C4-2B (cell line): Measurements from ENCODE around the gene CDK2AP2.

Experiments used
- H3K27ac ChIP-seq: fragments of 450-650 bp; 2 replicates; pipeline ENCODE4 v1.5.1; 2017
- ZFX ChIP-seq: fragments of 450-650 bp; IDR thresholded peaks from 2 replicates; pipeline ENCODE4 v1.6.1; 2017
- TF ChIP-seq, protein P1 (sequence below): fragments of 450-650 bp; conservative IDR thresholded peaks from 2 replicates; pipeline ENCODE4 v1.5.1; 2017; ENCODE audit warnings: mild to moderate bottlenecking

CDK2AP2 gene

DNA sequence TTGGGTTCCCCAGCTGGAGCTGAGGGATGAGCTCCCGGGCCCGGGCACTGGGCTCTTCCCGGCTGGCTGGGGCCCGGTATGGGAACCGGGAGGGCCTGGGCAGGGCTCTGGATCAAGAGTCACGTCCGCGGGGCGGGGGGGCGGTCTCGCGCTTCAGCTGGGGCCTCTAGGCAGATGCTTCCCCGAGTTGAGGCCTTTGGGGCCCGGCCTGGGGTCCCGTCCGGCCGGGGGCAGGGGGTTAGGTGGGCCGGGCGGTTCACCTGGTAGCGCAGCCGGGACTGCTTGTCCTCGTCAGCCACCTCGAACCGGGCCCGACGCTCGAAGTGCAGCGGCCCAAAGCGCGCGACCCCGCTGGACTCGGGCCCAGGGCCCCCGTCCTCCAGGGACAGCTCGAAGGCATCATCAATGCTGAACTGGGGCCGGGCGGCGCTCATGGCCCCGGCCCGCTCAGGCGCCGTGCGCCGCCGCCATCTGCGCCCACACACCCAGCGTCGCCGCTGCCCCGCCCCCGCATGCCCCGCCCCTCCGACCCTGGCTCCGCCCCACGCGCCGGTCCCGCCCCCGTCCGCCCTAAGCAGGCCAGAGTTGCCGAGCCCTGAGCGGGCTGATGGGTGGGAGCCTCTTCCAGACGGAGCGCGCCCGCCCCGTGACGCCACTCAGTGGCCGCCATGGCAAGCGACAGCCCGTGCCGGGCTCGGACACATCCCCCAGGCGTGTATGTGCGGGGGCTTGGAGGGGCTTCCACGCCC is 39.0 kb downstream of the CDK2AP2 start, which contains the start of gene TMEM134:
Gene TMEM134, minus strand, starts transcription at position 493 of the 749 bp plus-strand sequence. Its CDS starts 59 bp downstream, at position 434.
- TF ChIP-seq ZFX: peak; percentile 81
- TF ChIP-seq, protein P1, sequence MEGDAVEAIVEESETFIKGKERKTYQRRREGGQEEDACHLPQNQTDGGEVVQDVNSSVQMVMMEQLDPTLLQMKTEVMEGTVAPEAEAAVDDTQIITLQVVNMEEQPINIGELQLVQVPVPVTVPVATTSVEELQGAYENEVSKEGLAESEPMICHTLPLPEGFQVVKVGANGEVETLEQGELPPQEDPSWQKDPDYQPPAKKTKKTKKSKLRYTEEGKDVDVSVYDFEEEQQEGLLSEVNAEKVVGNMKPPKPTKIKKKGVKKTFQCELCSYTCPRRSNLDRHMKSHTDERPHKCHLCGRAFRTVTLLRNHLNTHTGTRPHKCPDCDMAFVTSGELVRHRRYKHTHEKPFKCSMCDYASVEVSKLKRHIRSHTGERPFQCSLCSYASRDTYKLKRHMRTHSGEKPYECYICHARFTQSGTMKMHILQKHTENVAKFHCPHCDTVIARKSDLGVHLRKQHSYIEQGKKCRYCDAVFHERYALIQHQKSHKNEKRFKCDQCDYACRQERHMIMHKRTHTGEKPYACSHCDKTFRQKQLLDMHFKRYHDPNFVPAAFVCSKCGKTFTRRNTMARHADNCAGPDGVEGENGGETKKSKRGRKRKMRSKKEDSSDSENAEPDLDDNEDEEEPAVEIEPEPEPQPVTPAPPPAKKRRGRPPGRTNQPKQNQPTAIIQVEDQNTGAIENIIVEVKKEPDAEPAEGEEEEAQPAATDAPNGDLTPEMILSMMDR: no peak; the same call in 1 of the 2 replicates
- peak within 1 kb of the TSS; percentile 97 for H3K27ac ChIP-seq

DNA sequence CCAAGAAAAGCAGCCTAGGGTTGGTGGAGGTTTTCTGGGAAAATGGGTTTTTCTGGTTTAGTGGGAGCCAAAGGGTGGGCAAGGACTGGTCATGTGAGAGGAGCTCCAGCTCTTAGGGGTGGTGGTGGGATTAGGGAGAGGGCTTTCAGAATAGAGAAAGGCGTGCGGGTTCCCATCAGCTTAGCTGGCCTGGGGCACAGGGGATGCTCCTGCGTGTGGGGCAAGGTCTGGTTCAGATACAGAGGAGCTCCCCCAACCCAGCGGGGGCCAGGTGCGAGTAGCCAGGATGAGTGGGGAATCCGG is 39.6 kb downstream of the CDK2AP2 start:
- H3K27ac ChIP-seq: peak overlapping the region; percentile 97
- TF ChIP-seq, protein P1: no peak
- no peak for TF ChIP-seq ZFX

- TF ChIP-seq, protein P1: no peak
- no peak for TF ChIP-seq ZFX
- H3K27ac ChIP-seq: peak overlapping the region; percentile 97
Measured at GRCh38 chr11:67468056-67468455, 39.9 kb downstream of the CDK2AP2 start.

DNA sequence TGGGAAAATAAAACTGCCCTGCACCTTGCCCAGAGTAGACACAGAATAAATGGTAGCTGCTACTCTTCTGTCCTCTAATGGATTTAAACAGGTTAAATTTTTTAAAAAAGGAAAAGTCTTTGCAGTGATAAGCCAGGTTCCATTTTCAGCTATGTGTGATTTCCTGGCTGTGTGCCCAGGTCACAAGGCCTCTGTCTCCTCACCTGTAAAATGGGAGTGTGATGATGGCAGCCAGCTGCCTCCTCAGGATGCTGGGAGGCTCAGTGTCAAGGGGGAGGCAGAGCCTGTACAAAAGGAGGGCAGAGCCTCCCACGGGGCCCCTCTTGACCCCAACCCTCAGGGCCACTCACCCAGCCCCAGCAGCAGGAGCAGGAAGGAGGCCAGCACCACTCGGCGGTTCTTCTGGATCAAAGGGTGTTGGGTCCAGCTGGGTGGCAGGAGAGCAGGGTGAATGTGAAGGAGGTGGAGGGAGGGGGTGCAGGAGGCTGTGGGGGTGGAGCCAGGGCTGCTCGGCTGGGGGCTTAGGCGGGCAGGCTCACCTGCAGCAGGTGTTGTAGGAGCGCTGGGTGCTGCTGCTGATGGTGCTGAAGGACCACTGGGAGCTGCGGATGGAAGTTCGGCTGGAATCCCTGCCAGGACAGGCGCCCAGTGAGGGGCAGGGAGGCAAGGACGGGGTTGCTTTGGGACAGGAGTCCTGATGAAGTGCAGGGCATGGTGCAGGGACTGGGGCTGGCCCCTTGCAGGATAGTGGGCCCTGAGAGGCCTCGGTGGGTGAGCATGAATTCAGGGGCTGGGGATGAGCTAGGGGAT is 40.8 kb downstream of the CDK2AP2 start:
- TF ChIP-seq, protein P1: no peak
- TF ChIP-seq ZFX: no peak
- peak overlapping the region; percentile 97 for H3K27ac ChIP-seq

DNA sequence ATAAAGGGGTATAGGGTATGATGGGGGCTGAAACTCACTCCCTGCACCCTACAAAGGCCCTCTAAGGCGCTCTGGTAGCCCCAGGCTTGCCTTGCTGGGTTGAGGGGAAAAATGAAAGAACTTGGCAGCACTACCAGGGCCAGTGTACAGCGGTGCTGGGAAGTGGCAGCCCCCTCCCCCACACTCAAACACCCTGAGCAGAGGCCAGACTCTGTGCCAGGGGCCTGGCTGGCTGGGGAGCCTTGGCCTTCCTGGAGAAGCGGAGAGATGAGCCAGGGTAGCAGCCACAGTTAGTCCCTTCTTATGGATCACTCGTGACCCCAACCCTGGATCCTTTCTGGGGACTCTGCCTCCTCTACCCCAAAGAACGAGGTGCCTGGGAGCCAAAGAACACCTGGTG is 41.6 kb downstream of the CDK2AP2 start:
- no peak for TF ChIP-seq ZFX
- TF ChIP-seq, protein P1: no peak
- H3K27ac ChIP-seq: peak overlapping the region; percentile 97

GRCh38 chr11:67465530-67465929 is 42.4 kb downstream of the CDK2AP2 start:
- H3K27ac ChIP-seq: peak overlapping the region; percentile 97

DNA sequence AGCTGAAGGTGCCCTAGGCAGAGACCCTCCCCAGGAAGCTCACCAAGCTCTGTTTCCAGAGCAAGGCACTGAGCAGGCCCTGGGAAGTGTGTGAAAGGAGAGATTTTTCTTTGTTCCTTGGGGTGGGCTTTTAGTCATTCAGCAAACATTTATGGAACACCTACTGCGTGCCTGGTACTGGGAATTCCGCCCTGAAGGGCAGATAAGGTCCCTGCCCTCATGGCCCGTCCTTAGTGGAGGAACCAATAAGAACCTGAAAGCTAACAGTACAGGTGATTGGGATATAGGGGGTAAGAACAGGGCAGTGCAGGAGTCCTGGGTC is 42.8 kb downstream of the CDK2AP2 start:
- TF ChIP-seq, protein P1: no peak
- TF ChIP-seq ZFX: no peak
- H3K27ac ChIP-seq: peak overlapping the region; percentile 97
